Fibroblast of skin of right quadriceps (primary cell): ENCODE measurements around the gene MYL6.
A peak's percentile ranks its signal among the peaks of the same experiment; 100 is the strongest.

Source experiments
- DNase-seq: peaks from one replicate; pipeline ENCODE4 v3.0.0-alpha.2; 2013

The MYL6 gene

DNA sequence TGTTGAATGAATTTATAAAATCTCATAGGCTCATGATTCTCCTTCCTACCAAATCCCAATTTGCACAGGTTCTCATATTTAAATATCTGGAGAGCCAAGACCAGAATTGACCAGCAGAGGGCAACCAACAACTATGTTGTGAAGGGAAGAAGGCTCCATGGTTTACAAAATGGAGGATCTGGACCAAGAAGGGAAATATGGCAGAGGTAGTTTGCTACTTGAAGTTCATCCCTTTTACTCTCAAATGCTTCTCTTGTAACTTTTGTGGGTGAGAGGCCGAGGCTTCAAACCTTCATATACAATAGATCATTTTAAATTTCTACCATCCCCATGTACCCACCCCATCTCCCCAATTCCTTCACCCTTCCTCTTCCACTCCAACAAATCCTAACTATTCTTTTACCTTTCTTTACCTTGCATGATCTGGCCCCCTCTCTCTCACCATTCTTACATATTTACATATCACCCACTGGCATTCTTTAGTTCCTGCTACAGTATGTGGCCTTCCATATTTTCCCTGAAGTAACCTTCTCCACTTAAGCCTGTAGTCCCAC, 34.9 kb downstream of the MYL6 start:
- peak; percentile 82 for DNase-seq

DNA sequence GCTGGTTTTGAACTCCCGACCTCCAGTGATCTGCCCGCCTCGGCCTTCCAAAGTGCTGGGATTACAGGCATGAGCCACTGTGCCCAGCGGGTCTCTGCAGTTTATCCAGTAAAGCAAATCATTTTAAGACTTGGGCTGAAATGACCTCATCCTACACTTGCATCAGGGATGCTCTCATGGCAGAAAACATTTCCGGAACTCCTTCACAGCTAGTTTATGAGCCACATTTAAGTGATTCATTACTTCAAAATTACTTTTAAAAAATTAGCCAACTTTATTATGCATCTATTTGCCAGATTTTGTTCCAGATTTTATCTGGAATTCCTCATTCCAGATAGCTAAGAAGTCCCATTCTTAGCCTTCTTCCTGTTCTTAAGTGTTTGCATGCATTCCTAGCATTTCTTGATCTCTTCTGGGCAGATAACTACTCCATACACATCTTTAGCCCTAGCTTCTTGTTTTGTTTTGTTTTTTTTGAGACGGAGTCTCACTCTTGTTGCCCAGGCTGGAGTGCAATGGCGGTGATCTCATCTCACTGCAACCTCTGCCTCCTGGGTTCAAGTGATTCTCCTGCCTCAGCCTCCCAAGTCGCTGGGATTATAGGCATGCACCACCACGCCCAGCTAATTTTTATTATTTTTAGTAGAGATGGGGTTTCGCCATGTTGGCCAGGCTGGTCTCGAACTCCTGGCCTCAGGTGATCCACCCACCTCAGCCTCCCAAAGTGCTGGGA, 38.8 kb downstream of the MYL6 start:
- peak; percentile 94 for DNase-seq

DNA sequence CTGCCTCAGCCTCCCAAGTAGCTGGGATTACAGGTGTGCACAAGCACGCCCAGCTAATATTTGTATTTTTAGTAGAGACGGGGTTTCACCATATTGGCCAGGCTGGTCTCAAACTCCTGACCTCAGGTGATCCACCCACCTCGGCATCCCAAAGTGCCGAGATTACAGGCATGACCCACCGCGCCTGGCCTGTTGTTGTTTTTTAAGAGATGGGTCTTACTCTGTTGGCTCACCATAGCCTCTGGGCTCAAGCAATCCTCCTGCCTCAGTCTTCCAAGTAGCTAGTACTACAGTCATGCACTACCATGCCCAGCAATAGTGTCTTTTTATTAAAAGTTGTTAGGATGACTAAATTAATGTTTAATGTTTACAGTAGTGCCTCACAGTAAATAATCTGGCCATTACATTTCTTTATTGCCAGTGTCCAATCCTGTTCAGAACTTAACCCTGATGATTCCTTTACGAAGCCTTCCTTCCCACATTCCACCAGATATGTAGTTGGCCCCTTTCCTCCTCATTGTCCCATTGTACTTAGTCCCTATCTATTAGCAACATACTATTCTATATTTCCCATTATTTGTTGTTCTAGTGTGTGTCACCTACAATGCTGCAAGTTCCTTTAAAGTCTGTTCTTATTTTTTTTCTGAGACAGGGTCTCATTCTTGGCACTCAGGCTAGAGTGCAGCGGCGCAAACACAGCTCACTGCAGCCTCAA, 39.9 kb downstream of the MYL6 start:
- DNase-seq: no peak

DNA sequence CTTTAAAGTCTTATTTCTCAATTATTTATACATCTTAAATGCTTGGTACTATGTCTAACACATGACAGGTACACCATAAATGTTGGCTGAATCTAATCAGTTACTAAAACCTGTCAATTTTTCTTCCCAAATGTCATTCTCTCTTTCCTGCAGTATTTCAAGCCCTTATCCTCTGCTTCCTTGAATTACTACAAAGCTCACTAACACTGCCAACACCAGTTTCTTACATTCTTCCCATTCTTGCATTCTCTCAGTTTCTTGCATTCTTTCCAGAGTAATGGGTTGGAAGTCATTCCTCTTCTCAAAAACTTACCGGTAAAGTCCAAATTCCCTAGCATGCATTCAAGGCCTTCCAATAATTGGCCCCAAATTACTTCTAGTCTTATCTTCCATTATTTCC, 40.7 kb downstream of the MYL6 start:
- DNase-seq: peak; percentile 11

DNA sequence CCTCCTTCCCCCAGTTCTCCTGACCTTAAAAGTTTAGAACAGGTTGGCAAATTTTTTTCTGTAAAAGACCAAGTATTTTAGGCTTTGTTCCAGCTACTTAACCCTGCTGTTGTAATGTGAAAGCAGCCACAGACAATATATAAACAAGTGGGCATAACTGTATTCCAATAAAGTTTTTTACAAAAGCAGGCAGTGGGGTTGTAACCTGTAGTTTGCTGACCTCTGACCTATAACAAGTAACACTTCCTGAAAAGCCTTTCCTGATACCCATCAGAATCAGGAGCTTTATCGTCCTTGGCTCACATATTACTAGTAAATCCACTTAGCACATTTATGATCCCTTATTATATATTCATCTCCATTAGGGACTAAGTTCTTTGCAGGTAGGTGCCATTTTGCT, 44.2 kb downstream of the MYL6 start:
- DNase-seq: no peak

DNA sequence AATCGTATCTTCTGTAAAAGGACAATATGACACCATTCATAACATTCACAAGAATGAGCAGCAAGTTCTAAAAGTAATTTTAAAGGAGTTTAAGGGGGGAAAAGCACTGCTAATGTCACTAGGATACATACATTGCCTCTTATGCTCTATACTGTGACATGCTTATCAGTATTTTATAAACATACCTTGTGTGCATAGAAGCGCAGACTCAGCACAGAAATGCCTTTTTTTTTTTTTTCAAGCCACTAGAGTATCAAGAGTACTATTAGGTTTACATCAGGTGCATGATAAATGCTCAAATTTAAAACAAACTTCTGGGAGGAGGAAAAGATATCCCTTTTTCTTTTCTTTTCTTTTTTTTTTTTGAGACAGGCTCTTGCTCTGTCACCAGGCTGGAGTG, 44.7 kb downstream of the MYL6 start:
- DNase-seq: no peak

DNA sequence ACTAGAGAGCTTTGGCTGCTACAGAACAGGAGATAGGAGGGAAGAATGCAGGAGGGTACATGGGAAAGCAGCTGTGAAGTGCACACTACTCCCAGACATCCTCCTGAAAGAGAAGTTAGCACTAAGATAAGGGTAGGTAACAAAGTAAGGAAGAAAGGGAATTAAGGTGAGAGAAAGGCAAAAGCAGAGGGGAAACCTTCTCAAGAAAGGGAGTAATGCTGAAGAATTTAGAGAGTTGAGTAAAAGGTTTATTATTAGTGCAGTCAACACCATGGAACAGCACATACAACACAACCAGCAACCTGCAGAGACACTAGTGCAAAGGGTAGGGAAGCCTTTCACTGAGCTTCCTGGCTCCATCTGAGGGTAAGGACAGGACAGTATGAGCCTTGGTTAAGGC, 46.1 kb downstream of the MYL6 start:
- DNase-seq: no peak

DNA sequence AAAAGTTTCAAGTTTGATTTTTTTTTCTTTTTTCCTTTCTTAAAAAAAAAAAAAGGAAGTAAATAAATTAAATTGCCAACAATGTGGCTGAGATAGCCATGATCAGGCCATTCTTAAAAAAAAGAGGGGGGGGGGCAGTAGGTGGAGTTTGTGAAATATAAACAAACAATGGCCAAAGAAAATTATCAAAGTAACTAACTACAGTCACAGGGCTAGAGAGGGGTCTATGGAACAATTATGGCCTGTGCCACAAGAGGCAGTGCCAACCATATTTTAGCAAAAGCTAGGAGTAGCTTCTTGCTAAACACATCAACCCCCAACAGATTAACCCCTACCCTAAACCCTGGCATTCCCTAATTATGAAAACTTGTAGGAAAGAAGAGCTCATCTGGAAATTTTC, 47.3 kb downstream of the MYL6 start:
- no peak for DNase-seq

DNA sequence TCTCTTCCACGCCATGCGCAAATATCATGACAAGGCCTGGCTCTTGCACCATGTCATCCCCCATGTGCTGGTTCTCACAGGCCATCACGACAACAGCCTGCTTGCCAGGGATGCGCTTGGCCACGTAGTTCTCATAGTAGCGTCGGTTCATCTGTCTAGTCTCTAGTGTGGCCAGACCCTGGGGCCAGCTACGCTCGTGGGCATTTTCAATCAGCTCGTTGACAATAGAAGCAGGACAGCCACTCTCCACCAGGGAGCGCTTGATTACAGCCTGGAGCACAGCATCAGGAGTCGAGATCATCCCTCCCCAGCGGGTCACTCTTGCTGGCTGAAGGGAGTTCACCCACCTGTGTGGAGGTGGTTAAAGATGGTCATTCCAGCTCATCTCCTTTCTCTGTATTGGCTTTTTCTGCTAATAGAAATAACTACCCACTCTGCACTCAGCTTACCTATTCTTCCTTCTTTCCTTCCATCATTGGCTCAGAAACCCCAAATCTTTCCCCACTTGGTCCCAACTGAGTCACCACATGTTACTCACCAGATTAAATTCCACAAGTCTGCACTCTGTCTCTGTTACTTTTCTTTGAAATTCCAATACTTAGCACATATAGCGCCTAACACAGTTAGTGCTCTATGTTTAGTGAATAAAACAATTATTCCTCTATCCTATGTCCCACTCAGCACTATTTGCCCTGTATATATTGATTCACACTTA, 48.5 kb downstream of the MYL6 start:
- DNase-seq: peak; percentile 46

DNA sequence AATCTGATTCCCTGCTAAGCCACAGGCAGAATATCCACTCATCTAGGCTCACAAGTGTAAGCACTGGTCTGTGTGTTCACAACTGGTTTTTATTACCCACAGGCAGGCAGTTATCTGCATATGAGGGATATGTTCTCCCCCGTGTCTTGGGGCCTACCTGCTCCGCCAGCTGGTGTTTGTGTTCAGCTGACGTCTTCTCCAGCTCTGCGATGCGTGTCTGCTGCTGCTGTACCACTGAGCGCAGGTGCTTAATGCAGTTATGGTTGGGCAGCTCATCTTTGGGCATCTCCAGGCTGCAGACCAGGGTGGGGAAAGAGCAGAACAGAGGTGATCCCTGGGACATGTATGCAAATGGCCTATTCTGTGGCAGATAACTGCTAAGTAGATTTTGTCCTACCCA, 49.8 kb downstream of the MYL6 start:
- no peak for DNase-seq
